ENCODE measurements around the gene TAF5L.

TAF5L gene

DNA sequence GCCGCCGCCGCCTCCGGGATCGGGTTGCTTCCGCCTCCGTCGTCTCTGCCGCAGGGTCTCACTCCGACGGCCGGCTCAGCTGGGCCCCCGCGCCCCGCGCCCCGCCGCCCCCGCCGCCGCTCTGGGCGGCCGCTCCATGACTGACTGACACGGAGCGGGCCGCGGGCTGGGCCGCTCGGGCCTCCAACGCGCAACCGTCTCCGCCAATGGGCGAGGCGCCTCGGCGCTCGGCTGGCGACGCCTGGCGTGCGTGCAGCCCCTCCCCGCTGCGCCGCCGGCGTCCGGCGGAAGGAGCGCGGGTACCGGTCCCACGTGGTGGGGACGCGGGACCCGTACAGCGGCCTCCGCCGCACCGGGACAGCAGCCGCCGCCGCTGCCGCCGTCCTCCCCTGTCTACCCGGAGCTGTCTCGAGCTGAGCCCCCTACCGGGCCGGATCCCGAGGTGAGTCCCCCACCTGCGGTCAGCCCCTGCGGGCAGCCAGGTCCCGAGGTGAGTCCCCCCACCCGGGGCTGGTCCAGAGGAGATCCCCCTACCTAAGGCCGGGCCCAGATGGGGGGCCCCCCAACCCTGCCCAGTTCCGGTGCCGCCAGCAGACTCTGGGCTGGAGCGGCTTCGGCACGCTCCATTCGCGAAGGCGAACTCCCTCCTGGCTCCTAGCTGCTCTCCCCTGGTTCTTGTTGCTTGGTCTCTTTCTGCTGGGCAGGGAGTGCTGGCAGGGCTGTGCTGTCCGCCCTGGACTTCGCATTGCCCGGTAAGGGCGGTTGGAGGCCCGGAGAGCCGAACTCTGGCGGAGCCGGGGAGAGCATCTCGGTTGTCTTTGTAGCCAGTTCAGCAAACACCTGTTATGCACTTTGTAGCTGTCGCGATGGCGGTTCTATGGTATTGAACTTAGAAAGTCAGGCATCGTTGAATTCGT lies at the start of gene TAF5L, which contains the start of gene URB2:
TAF5L (minus strand) TSS at position 208 of the 917 bp plus-strand sequence. CDS start 11,640 bp downstream, outside the sequence.
URB2 (plus strand) TSS at position 333 of the 917 bp plus-strand sequence. CDS start 1,387 bp downstream, outside the sequence.
- DNase-seq = peak; percentile 84 to 86

DNA sequence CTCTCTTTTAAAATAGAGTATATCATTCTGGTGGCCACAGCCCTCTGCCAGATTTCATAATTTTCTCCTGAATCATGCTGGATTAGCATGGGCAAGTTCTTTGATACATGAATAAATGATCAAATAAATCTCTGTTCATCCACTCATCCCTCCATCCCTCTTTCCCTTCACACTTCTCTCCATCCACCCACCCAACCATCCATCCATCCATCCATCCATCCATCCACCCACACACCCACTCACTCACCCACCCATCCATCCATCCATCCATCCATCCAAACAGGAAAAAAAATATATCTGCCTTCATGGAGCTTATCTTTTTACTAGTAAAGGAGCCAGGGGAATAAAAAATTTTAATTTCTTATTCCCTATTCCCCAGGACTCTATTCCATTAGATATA lies 49.5 kb upstream of the TAF5L start:
- DNase-seq = no peak

DNA sequence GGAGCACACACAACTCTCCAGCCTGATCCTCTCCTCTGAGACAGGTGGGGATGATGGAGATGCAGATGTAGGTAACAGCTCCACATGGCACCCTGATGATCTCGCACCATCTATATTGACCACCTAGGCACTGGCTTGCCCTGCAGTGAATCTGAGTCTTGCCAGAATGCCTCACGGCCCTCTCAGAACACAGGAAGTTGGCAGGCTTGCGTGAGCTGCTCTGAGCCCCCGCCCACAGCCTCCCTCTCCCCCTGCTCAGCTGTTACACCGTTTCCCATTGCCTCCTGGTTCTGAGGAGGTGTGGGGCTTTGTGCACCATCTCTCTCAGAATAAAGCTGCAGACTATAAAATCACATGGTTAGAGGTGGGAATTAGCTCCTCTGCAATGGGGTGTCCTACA lies 48.1 kb upstream of the TAF5L start:
- no peak for DNase-seq

DNA sequence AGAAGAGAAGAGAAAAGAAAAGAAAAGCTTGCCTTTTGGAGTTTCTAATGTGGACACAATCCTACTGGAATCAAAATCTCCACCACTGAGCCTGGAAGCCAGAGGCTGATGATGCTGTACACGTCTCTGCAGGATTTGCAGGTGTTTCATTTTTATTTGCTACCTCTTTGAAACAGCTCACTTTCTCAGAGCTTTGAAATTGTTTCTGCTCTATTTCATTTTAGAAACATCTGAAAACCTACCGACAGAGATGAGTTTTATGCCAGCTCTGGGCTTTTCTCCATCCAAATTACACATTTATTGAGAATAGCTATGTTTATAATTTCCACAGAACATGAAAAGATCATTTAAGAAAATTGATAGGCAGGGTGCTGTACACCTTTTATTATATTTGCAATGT lies 46.3 kb upstream of the TAF5L start:
- DNase-seq = no peak

- DNase-seq = no peak
These were observed 45.4 kb upstream of the TAF5L start for GRCh38 chr1:229671310-229671709.

GRCh38 chr1:229669333-229669732 lies 43.4 kb upstream of the TAF5L start:
- no peak for DNase-seq

GRCh38 chr1:229666585-229666984 lies 40.7 kb upstream of the TAF5L start:
- no peak for DNase-seq

DNA sequence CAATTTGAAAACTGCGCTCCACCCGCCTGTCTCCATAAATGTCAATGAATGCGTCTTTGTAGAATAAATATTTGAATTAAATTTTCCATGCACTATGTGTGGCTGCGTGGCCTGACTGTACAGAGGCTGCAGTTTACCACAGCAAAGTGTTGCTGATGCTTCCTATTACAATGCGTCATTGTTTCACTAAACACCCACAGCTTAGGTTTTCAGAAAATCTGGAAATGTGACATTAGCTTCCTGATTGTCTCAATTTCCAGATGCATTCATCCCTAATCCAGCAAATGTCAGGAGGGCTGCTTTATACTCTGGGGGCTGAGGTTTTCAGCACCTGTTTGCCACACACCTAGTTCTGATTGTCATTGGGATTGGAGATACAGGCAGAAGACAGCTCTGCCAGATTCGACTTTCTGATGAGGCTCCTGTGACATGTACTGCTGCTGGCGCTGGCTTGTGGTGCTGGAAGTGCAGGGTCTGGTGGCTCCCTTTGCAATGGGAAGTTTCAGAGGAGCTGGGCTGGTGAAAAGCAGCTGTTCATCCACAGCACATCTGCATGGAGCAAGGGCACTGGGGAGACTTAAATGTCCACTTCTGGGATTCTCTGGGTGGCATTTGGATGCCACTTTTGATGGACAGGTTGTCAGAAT lies 40.1 kb upstream of the TAF5L start:
- DNase-seq = peak in 1 of 2 donors; percentile 18

GRCh38 chr1:229664133-229664689 lies 38.3 kb upstream of the TAF5L start:
- DNase-seq = peak; percentile 14 to 21

- DNase-seq = no peak
These were observed 36.0 kb upstream of the TAF5L start for GRCh38 chr1:229661897-229662296.

DNA sequence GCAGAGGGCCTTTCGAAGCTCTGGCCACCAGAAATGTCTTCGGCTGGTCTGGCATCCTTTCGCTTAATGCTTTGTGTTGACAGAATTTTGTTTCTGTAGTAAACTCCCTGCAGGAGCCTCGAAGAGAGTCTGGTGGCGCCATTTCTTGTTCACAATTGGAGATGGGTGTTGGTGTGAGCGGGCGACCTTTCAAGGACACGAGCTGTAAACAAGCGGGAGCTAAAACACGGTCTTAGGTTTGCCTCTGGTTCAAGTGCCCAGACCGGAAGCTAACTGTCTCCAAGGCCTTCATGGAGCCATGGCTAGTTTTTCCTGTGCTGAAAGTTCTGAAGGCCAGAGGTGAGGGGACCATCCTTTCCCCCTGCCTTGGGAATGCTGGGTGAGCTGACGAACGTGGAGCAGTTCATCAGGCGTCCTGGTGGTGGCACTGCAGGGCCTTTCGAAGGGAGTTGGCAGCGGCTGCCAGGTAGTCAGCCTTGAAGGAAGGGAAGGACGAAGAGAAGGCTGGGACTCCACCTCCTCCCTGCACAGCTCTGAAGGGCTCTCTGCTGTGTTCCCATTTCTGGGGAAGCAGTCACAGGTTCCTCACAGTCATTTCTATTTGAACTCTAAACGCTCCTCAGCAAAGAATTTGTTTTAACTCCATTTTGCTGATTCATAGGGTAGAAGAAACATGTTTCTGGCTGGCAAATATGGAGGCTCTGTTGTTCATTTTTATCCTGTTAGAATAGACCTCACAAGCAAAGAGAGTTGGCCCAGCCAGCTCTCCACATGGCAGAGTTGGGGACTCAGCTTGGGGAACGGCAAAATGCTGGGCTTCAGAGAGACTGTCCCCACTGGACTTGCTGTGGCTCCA lies 35.3 kb upstream of the TAF5L start:
- DNase-seq = peak; percentile 61 to 78

DNA sequence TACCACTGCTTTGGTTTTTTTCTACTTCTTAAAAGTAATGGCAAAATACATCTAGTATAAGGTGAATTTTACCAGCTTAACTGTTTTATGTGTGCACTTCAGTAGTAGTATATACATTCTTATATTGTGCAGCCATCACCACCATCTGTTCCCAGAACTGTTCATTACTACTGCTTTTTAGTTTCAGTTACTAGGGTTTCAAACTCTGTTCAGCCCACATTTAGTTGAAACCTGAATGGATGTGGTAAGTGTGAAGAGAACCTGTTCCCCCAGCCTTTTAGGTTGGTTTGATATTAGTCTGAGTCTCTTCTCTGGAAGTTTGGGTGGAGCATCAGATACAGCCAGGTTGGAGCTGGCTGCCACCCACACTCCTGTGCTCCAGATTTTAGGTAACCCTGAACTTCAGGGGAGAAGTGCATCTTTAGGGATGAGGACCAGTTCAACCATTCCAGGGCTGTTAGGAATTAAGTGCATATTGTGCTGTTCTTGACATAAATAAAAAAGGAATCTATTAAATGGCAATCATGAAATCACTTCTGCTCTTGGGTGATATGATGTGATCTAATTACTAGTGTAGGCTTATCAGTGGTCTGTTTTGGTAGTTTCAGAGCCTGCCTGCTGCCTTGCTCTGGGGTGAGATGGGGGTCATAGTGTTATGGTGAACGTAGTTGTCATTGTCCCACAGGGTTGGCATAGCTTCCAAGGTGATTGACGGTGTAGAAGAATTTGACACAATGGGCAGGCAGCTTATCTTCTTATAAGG lies 32.3 kb upstream of the TAF5L start:
- DNase-seq = no peak

DNA sequence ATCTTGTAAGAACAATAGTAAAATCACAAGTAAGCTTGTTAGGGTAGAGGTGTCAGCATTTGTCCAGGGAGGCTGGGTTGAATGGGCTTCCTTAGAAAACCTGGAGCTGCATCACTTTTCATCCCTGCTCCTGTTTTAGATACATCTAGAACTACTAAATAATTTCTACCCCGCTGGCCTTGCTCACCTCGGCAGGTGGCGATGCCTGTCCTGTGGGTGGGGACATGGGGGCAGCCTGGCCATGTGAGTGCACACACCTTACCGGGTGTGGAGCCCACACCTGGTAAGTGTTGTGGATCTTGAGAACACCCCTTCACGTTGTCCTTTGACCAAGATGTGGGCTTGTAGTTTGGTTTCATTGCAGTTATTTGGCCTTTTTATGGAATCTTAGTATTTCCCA lies 29.9 kb upstream of the TAF5L start:
- DNase-seq = no peak

GRCh38 chr1:229653420-229653819 lies 27.5 kb upstream of the TAF5L start:
- DNase-seq = no peak

GRCh38 chr1:229651546-229651945 lies 25.6 kb upstream of the TAF5L start:
- no peak for DNase-seq

DNA sequence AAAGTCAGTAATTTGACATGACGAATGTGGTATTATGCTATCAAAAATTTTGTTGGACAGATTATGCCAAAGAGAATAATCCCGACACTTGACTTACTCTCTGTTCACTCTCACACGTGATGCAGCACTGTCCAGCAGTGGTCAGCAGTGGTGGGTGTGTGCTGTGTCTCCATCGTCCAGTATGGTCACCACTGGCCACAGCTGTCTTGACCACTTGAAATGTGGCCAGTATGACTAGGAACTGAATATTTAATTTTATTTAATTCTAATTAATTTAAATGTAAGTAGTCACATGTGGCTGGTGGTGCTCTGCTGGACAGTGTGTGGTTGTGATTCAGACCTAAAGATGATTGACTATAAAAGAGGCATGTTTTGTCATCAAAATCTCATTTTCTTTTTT lies 24.1 kb upstream of the TAF5L start:
- DNase-seq = no peak

- no peak for DNase-seq
These were observed 22.5 kb upstream of the TAF5L start for GRCh38 chr1:229648406-229648805.

- no peak for DNase-seq
These were observed 19.5 kb upstream of the TAF5L start for GRCh38 chr1:229645324-229645993.

DNA sequence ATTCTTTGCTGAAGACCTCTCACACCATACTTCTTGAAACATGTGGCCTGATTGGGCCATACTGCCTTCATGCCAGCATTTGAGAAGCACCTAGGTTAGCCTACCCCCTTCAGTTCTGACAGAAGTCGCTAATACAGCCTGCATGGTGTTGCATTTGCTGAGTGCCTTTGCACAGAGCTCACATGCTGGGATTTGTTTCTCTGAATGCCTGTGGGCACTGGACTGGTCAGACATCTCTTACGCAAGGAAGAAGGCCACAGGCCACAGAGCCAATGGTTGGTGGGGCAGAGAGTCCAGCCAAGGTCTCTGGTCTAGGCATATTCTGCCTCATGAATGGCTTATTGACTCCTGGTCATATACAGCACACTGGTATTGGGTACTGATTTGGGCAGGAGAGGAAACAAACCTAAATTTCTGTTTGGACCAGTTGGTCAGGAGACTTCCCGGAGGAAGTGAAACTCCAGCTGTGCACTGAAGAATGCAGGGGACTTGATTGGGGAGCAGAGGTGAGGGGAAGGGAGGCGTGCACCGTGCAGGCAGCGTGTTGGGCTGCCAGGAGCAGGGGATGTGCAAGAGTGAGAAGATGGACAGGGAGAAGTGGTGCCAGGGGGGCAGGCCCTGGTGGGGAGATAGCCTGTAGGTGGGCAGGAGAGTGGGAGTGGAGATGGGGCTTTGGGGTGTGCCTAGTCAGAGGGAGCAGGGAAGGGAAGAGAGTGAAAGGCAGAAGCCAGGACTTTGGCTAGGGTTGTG lies 18.2 kb upstream of the TAF5L start:
- no peak for DNase-seq

- no peak for DNase-seq
These were observed 17.0 kb upstream of the TAF5L start for GRCh38 chr1:229642970-229643369.

- DNase-seq = no peak
These were observed 16.5 kb upstream of the TAF5L start for GRCh38 chr1:229642376-229642775.

Measured in hippocampal formation (tissue), 2 donors.